NCI-H1930 (cell line): ENCODE data around the gene PDIA6.
"Not testable (repeated sequence)": the region's sequence is repeated elsewhere in the genome, so short reads cannot be mapped to it uniquely, and the experiment has no call there.

Experiments used
- DNase-seq, 2 experiments: peaks; one replicate each; lab custom pipeline; 2025; lab: John Stamatoyannopoulos, UW

PDIA6 gene

DNA sequence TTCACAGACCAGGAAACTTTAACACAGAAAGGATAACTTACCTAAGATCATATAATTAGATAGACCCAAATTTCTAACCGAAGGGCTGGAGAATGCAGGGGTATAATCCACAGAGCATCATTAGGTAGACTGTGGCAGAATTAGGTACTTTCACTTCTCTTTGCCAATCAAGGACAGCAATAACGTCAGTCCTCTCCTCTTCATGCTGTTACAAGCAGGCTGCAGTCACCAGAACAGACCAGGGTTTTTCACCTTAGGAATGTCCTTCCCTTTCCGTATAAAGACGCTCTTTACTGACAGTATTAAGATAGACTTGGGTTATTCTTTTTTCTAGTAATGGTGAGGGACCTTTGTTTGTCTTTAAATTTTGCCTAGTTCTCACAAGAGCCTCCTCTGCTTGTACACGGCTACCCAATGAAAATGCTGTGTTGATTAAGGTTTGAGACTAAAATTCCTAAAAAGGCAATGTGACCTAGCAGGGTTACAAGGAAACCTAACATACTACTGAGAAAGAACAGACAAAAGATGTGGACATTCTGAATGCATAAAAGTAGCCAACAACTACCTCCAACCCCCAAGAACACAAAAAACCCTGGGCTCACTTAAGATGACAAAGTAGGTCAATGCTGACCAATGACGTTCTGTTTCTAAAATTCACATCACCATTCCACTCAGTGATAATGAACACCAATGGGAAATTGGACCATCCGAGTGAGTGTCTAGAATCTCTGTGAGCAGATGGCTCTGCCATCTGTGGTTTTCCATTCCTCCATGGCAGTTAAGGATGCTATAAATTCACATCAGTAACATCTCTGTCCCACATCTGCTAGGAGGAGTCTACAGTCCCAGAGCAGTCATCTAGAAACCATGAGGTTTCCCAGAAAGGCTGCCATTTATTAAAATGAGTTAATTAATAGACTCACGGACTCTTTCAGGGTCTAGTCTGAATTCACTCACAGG lies 2.1 kb downstream of the PDIA6 start:
- no peak for DNase-seq

DNA sequence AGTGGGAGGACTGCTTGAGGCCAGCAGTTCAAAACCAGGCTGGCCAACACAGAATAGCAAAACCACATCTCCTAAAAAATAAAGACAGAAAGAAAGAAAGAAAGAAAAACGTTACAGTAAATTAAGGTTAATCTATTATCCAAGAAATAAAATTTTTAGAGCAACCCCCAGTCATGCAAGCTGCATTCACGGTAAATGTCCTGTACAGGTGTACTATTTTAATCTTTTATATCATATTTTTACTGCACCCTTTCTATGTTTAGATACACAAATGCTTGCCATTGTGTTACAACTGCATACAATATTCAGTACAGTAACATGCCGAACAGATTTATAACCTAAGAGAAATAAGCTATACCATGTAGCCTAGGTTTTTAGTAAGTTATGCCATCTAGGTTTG lies 6.0 kb downstream of the PDIA6 start:
- no peak for DNase-seq

DNA sequence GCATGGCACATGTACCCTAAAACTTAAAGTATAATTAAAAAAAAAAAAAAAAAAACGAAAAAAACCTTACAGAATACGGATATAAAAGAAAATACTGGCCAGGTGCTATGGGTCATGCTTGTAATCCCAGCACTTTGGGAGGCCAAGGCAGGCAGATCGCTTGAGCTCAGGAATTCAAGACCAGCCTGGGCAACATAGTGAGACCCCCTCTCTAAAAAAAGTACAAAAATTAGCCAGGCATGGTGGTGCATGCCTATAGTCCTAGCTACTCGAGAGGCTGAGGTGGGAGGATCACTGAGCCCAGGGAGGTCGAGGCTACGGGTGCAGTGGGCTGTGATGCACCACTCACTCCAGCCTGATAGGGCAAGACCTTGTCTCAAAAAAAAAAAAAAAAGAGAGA lies 6.6 kb downstream of the PDIA6 start:
- DNase-seq: not testable (repeated sequence)

DNA sequence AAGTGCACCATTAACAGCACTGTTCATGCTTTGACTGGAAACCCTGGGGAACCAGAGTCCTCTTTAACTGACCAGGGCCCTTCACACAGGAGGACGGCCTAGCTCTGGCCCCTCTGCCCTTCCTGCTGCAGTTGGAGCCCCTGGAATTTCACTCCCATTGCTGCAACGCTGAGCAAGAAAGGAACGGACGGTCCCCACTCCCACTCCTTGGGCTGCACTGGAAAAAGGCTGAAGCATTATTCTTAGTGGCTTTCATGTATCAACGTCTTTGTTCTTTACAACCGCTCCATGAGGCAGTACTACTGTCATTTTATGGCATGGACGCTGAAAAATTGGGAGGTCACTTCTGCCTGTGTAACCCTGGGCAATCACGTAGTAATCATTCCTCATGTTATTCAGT lies 9.9 kb downstream of the PDIA6 start:
- no peak for DNase-seq

DNA sequence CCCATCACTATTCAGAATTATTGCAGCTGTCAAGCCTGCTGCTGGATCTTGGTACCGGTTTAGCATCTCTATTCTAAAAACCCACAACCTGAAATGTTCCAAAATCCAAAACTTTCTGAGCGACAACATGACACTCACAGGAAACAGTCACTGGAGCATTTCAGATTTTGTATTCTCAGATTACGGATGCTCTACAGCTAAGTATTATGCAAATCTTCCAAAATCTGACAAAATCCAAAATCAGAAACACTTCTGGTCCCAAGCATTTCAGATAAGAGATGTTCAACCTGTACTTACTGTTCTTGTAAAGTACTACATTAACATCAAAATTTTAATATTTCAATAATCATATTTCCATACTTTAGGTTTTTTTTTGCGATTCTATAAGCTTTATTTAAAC lies 12.4 kb downstream of the PDIA6 start:
- DNase-seq: no peak

DNA sequence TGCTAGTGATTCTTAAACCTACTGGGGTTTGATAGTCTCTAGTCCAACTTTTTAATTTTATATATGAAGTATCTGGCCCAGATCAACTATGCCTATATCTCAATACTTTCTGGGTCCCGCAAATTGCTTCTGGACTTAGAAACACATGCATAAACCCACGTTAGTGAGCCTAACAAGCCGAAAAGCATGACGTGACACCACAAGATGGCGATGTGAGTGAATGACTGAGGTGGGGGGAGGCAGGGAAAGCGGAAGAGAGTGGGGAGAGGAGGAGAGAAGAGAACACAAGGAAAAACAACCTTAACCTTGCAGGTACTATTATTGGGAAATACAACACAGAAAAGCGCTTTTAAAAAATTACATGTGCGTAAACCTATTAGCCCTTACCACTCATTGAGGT lies 13.8 kb downstream of the PDIA6 start:
- DNase-seq: no peak

DNA sequence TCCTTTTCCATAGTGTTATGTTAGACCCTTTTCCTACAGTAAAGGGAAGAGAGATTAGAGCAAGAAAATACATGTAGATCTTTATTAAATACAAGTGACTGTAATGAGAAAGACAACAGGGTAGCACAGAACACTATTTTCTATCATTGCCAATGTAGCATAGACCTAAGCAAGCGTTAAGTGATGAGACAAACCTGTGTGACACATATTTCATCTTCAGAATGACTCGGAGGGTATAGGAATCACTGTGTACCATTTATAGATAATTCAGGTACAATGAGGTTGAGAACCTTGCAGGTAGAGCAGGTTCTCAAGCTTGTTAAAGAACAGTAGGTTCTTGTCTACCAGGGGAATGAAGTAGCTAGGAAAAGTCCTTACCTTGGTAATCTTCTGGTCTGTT lies 15.9 kb downstream of the PDIA6 start:
- DNase-seq: no peak

DNA sequence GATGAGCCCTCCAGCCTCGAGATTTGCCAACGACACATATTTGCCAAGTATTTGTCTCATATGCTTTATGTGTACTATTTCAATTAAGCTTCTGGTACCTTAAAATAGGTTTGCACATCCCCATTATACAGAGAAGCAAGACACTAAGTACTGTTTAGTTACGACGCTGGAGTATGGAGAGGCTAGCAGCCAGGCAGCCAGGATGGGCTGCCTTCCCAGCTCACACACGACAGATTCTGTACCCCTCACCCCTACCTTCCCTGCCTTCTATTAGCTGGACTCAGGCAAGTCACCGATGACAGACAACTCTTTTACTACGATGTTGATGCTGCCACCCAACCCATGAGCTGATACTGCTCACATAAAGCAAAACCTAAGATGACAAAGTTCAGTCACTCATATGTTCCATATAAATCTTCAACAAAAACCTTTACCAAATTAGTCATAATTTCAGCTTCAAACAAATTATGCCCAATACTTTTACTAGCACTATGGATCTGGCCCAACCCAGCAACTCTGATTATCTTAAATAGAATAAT lies 17.0 kb downstream of the PDIA6 start:
- DNase-seq: no peak

DNA sequence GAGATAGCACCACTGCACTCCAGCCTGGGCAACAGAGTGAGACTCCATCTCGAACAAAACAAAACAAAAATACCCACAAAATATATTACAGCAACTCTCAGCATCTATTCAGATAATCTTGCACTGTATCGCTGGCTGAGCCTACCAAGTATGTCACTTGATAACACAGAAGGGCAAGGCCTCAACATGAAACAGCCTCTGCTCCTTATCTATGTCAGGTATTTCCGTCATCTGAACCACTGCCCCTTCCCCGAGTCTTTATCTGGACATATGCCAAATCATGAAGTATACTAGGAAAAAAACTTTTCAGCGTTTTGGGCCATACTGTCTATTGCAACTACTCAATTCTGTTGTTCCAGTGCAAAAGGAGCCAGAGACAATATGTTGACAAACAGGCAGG lies 17.7 kb downstream of the PDIA6 start:
- DNase-seq: no peak

DNA sequence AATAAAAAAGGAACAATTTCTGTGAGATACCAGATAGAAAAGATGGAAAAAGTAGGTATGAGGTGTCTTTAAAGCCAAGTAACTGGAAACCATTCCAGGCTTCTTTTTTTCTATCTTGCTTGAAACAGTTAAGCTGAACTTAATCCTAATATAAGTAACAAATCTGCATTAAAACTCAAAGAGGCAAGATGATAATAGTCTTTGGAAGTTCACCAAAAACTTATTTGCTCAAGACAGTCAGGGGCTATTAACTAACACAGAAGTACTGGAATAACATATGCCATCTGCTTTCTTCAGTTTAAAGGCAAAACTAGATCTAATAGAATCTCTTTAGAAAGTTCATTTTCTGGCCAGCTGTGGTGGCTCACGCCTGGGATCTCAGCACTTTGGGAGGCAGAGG lies 18.8 kb downstream of the PDIA6 start:
- no peak for DNase-seq

DNA sequence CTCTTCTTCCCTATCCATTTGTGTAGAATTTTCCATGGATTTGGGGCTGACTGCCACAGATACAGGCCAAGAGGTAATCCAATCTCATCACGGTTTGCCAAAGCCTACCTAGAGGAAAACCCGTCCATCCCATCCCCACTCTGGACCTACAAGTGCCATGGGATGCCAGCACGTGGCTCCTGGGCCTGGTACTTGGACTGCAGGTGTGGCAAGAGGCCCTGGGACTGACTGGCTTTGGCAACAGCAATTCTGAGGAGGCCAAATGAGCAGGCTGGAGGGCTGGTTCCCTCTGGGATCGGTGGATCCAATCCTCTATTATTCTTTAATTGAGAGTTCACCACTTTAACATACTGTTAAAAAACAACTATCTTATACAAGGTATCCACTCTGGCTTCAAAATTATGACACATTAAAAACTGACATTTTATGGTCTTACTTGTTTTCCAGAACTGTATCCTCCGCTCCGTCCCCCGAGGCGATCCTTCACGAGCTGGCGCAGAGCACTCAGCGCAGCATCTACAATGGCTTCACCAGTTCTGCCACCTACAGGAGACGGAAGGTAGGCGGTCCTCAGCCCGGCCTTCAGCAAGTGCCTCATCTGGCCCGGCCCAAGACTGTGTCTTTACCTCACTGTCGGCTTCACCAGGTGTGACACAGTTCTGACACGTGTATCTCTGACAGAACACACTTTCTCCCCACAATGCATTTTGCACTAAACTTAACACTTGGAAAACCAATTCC lies 19.8 kb downstream of the PDIA6 start:
- DNase-seq: no peak

DNA sequence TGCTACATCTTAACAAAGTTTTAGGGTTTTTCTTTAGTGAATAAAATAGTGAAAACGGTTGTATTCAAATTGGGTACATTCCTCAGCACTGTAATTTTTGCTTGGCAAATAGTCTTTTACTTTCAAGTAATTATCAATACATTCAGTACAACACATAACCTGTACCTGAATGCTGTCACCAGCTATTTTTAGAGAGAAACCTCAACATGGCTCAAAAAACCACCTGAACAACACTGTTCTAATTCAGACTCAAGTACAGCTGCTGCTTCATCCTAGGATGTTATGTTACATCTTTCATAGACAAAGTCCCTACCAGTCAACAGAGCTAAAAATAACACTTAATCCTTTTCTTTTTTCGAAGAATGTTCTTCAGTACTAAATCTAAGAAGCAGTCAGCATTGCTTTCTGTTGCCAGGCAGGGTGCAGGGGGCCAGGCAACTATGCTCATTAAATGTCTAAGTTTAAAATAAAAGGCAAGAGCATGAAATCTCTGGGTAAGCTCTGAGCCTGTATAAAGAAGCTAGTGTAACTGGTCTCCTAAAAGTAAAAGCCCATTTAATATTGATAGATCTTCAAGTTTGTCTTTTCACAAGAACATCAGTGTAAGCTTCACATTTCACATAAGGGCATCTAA lies 20.5 kb downstream of the PDIA6 start:
- DNase-seq: no peak

DNA sequence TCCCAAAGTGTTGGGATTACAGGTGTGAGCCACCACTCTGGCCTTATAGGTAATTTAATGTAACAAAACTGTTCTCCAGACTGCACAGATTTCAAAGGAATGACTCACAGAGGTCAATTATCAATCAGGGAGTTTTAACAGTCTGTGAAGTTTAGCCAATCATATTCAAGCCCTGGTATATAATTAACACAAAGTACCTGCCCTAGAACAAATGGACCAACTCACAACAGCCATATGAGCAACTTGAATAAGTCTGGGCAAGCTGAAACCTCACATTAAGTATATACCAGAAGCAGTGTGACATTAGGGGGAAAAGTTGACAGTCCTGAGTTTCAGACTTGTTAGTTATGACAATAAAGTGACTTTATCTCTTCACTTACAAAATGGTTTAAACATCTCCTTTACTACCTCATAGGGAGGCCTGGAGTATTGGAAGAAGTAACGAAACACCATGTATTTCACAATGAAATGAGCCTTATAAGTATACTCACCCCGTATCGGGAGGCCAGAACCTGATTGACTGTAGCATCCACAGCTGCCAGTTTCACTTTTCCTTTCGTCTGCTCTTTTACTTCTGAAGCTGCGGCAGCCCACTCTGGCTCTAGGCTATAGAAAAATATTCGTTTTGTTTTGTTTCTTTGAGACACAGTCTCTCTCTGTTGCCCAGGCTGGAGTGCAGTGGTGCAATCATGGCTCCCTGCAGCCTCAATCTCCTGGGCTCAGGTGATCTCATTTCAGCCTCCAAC lies 22.2 kb downstream of the PDIA6 start:
- no peak for DNase-seq

DNA sequence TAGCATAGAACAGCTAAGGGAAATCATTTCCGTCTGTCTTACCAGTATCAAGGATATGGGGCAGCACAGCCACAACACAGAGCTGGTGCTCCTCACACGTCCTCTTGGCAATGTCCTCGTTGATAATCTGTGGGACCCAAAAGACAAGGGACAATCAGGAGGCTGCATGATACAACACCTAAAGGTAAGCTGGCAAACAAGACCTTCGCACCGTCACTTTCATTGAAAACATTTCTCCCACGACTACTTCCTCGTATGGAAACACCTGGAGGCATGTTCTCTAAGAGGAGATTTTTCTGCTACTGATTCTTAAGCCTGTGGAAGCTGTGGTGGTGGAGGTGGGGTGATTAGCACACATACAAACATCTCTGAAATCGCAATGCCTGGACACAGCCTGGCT lies 23.7 kb downstream of the PDIA6 start:
- no peak for DNase-seq

DNA sequence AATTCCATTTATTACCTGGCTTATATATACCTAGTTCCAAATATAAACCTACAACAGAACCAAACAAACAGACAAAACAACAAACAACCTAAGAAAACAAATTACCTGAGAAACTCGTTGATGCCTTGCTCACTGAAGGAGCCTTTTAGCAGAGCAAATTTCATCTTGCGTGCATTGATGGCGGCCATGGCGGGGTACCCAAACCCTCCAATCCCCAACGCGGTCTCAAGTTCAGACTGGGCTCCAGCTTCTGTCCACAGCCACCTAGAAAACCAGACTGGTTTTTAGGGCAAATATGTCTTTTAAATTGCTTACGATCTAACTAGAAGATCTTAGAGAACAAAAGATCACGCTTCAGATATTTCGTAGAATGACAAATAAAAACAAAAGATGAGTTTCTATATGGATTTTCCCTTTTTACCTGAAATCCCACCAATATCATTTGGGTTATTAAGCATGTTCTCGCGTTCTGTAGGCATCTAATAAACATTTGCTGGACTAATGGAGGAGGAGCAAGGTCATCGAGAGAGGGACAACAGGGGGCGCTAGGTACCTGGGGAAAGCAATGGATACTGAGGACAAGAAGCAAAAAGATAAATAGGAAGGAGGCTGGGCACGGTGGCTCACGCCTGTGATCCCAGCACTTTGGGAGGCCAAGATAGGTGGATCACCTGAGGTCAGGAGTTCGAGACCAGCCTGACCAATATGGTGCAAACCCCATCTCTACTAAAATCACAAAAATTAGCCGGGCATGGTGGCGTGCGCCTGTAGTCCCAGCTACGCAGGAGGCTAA lies 25.2 kb downstream of the PDIA6 start:
- DNase-seq: no peak

DNA sequence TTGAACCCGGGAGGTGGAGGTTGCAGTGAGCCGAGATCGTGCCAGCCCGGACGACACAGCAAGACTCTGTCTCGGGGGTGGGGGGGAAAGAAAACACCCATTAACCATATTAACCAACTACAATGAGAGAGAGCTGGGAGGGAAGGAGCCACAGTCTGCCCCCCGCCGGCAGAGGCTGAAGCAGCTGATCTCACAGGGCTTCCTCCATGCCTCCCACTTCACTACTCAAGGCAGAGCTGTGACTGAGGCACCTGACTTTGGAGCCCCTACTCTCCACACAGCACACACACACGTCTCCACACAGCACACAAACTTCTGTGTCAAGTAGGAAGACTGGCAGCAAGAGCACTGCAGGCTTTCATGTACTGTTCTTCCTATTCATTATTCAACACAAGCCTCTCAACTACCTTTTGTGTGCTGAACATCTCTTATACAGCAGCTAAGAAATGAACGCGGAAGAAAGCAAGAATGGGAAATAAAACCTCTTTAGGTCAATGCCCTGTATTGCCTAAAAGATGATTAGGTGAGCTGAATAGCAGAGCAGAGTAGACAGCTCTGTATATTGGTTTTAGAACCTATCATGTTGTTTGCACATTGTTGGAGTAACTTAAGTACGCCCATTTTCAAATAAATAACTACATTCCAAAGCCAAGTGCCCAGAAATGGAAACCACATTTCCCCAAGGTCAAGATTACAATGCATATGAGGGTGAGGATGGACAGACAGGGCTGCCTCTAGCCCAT lies 26.2 kb downstream of the PDIA6 start:
- no peak for DNase-seq

DNA sequence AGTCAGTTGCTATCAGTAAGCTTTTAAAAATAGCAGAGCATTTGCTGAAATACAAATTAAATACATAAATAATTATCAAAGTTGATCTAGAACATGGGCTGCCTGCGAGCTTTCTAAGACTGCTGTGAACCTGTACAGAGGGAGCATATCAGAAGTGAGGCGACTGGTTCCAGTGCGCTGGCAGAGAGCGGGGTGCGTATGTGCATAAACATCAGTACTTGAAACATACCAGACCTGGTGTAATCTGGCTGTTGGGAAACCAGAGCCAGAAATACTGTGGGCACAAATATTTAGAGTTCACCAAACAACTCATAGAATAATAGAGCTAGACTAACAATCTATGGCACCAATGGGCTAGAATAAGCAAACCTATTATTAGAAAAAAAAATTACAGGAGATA lies 27.3 kb downstream of the PDIA6 start:
- no peak for DNase-seq

DNA sequence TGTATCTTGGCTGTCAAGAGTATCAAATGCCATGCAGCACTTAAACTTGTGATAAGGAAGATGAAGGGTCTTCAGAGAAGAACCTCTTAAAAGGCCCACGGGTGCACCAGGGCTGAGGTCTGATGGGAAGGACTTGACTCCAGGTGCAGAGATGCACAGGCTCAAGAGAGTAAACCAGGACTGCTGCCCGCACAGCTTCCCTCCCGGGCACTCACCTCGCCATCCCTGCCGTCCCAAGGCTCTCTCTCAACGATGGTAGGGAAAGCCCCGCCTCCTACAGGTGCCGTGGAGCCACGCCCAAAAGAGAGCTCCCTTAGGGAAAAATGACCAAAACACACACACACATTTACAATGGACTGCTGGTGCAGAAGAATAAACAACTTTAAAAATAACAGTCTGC lies 27.9 kb downstream of the PDIA6 start:
- DNase-seq: no peak

DNA sequence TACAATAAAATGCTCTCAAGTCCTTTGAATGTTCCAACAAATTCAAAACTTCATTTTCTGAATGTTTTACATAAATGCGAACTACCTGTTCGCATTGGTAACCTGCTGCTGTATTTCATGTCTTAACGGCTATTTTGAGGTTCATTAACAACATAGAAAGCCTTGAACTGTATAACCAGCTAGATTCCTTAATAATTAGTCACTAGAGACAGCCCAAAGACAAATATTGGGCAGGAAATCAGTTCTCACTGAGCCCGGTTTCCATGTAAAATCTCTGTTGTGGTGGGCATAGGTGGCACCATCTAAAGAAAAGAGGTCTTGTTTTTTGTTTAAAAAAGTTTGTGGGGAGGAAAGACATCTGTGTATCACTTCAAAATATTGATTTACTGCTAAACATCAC lies 29.2 kb downstream of the PDIA6 start:
- DNase-seq: no peak

DNA sequence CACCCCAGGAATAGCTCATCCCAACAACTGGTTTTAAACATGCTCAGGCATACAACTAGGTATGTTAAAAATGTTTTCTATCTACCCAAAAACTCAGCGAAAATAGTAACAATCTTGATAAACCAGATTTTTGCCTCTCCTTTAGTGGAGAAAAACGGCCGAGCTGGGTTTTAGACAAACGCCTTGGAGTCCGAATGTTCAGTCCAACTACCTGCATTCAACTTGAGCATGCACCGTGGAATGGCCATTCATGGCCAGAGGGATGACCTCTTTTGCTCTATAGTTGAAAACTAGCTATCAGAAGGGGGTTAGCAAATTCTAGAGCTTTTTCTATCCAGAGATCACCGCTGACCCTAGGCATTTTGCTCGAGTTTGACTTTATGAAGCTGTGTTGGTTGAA lies 30.8 kb downstream of the PDIA6 start:
- no peak for DNase-seq
